ENCODE results near the gene CMKLR1.

DNA sequence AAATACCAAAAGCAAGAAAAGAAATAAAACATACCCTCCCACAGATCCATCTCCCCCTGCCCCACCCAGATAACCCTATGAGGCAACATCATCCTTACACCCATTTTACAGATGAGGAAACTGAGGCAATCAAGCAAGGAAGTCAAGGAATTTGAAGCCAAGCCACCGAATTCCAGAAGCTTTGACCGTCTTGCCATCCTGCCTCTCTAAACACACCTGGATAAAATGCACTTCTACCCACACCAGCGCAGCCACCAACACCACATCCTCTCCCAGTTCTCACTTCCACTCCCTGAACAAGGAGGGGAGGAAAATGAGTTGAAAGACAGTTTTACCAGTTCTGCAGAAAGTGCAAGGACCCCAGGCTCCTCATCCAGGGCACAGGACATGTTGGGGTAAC lies 13.6 kb downstream of the CMKLR1 start:
- TF ChIP-seq CTCF (IDR thresholded peaks at IDR 0.05) (no peak), POLR2A (IDR thresholded peaks at IDR 0.05) (no peak)
